NCI-H2029 (cell line): ENCODE measurements around the gene HRAS.
A peak's percentile ranks its signal among the peaks of the same experiment; 100 is the strongest.
"Not testable (repeated sequence)": the region's sequence is repeated elsewhere in the genome, so short reads cannot be mapped to it uniquely, and the experiment has no call there.

Experiments used
- DNase-seq: peaks from one replicate; lab custom pipeline; 2025; lab: John Stamatoyannopoulos, UW

Gene HRAS

GRCh38 chr11:535519-536454 is at the start of gene HRAS:
Gene HRAS (minus strand): TSS chr11:535576.
- peak; percentile 91 for DNase-seq

- DNase-seq, result no peak
These were observed 48.9 kb upstream of the HRAS start for GRCh38 chr11:584287-584686.

GRCh38 chr11:581752-582151 is 46.4 kb upstream of the HRAS start:
- no peak for DNase-seq

- no peak for DNase-seq
These were observed 46.0 kb upstream of the HRAS start for GRCh38 chr11:581342-581741.

- no peak for DNase-seq
These were observed 44.6 kb upstream of the HRAS start for GRCh38 chr11:579830-580601.

GRCh38 chr11:578276-579035 is 43.1 kb upstream of the HRAS start:
- no peak for DNase-seq

- DNase-seq, result no peak
These were observed 42.2 kb upstream of the HRAS start for GRCh38 chr11:577611-577894.

- no peak for DNase-seq
These were observed 41.6 kb upstream of the HRAS start for GRCh38 chr11:576811-577610.

- peak; percentile 87 for DNase-seq
These were observed 40.8 kb upstream of the HRAS start, which contains the start of gene PHRF1 for GRCh38 chr11:575996-576768. Gene PHRF1 (plus strand): TSS chr11:576470. CDS start chr11:581513, 5,043 bp downstream.

GRCh38 chr11:575313-575995 is 40.1 kb upstream of the HRAS start:
- DNase-seq, result peak; percentile 73

GRCh38 chr11:574632-575312 is 39.4 kb upstream of the HRAS start:
- no peak for DNase-seq

GRCh38 chr11:574031-574570 is 38.7 kb upstream of the HRAS start:
- not testable (repeated sequence) for DNase-seq

- no peak for DNase-seq
These were observed 37.9 kb upstream of the HRAS start for GRCh38 chr11:573146-573759.

- no peak for DNase-seq
These were observed 36.4 kb upstream of the HRAS start for GRCh38 chr11:571802-572185.

- DNase-seq, result no peak
These were observed 33.9 kb upstream of the HRAS start for GRCh38 chr11:569158-569885.

GRCh38 chr11:568306-569157 is 33.2 kb upstream of the HRAS start:
- DNase-seq, result peak; percentile 91

- no peak for DNase-seq
These were observed 32.4 kb upstream of the HRAS start for GRCh38 chr11:567629-568292.
